Stimulated activated naive CD4-positive, alpha-beta T cell treated with Interleukin-2 at 50 U/mL for 16 hours (primary cell): Measurements from ENCODE around the gene C6orf58.
A peak's percentile ranks its signal among the peaks of the same experiment; 100 is the strongest.

ENCODE experiments used
- DNase-seq: peaks from one replicate; lab custom pipeline; 2025; lab: John Stamatoyannopoulos, UW

C6orf58 gene

GRCh38 chr6:127576874-127577273 is at the start of gene C6orf58:
C6orf58 (plus strand) TSS chr6:127577174; CDS start chr6:127577186, 12 bp downstream.
- DNase-seq, result no peak

GRCh38 chr6:127533011-127533410 is 44.0 kb upstream of the C6orf58 start:
- DNase-seq, result no peak

- DNase-seq, result no peak
Measured at GRCh38 chr6:127533736-127534135, 43.2 kb upstream of the C6orf58 start.

- DNase-seq, result no peak
Measured at GRCh38 chr6:127538750-127539264, 38.2 kb upstream of the C6orf58 start.

- DNase-seq, result no peak
Measured at GRCh38 chr6:127539272-127539671, 37.7 kb upstream of the C6orf58 start.

GRCh38 chr6:127547215-127547614 is 29.8 kb upstream of the C6orf58 start:
- DNase-seq, result peak; percentile 0

GRCh38 chr6:127547904-127548649 is 28.9 kb upstream of the C6orf58 start:
- DNase-seq, result no peak

- DNase-seq, result no peak
Measured at GRCh38 chr6:127550403-127550802, 26.6 kb upstream of the C6orf58 start.

- DNase-seq, result peak; percentile 0
Measured at GRCh38 chr6:127554435-127555006, 22.5 kb upstream of the C6orf58 start.

GRCh38 chr6:127561660-127562059 is 15.3 kb upstream of the C6orf58 start:
- no peak for DNase-seq

GRCh38 chr6:127564761-127565160 is 12.2 kb upstream of the C6orf58 start:
- no peak for DNase-seq

- no peak for DNase-seq
Measured at GRCh38 chr6:127566119-127566518, 10.9 kb upstream of the C6orf58 start.

GRCh38 chr6:127566651-127567050 is 10.3 kb upstream of the C6orf58 start:
- no peak for DNase-seq

GRCh38 chr6:127567476-127567875 is 9.5 kb upstream of the C6orf58 start:
- DNase-seq, result no peak

- no peak for DNase-seq
Measured at GRCh38 chr6:127570739-127571389, 6.1 kb upstream of the C6orf58 start.

- DNase-seq, result no peak
Measured at GRCh38 chr6:127578900-127579299, 1.9 kb downstream of the C6orf58 start.

- DNase-seq, result no peak
Measured at GRCh38 chr6:127581576-127581975, 4.6 kb downstream of the C6orf58 start.

- no peak for DNase-seq
Measured at GRCh38 chr6:127582777-127583462, 5.9 kb downstream of the C6orf58 start.

- no peak for DNase-seq
Measured at GRCh38 chr6:127585123-127585522, 8.1 kb downstream of the C6orf58 start.

- DNase-seq, result no peak
Measured at GRCh38 chr6:127586372-127586771, 9.4 kb downstream of the C6orf58 start.

- DNase-seq, result no peak
Measured at GRCh38 chr6:127587875-127588274, 10.9 kb downstream of the C6orf58 start.

GRCh38 chr6:127589135-127589534 is 12.2 kb downstream of the C6orf58 start:
- DNase-seq, result no peak
